IPS-15b (cell line): ENCODE data around the gene ZNF287.
"Not testable (repeated sequence)": the region's sequence is repeated elsewhere in the genome, so short reads cannot be mapped to it uniquely, and the experiment has no call there.

Experiments used
- H3K27me3 ChIP-seq: one replicate; pipeline ENCODE4 v1.6.1; 2013; ENCODE audit warnings: low read length; ENCODE audit not compliant: control insufficient read depth, insufficient read depth
- H3K36me3 ChIP-seq: one replicate; pipeline ENCODE4 v1.6.1; 2013; ENCODE audit warnings: low read length; ENCODE audit not compliant: control insufficient read depth, insufficient read depth
- H3K4me1 ChIP-seq: one replicate; pipeline ENCODE4 v1.6.1; 2013; ENCODE audit warnings: mild to moderate bottlenecking, low read length; ENCODE audit not compliant: control insufficient read depth, insufficient read depth
- H3K4me3 ChIP-seq: one replicate; pipeline ENCODE4 v1.5.1; 2013; ENCODE audit warnings: low read depth, low read length
- H3K9ac ChIP-seq: one replicate; pipeline ENCODE4 v1.6.1; 2013; ENCODE audit warnings: low read depth, mild to moderate bottlenecking, low read length
- H3K9me3 ChIP-seq: one replicate; pipeline ENCODE4 v1.6.1; 2013; ENCODE audit warnings: mild to moderate bottlenecking, low read length; ENCODE audit not compliant: control insufficient read depth, insufficient read depth

ZNF287 gene

DNA sequence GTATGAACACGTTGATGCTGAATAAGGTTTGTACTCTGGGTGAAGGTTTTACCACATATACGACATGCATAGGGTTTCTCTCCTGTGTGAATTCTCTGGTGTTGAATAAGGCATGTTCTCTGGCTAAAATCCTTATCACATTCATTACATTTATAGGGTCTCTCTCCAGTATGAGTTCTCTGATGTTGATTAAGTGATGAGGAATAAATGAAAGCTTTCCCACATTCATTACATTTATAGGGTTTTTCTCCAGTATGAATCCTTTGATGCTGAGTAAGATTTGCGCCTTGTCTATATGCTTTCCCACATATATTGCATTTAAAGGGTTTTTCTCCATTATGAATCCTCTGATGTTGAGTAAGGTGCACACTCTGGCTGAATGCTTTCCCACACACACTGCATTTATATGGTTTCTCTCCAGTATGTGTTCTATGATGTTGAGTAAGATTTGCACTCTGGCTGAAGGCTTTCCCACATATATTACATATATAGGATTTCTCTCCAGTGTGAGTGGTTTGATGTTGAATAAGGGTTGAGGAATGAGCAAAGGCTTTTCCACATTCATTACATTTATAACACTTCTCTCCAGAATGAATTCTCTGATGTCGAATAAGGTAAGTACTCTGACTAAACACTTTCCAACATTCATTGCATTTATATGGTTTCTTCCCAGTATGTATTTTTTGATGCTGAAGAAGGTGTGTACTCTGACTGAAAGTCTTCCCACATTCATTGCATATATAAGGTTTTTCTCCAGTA is 16.9 kb downstream of the ZNF287 start:
- H3K4me1 ChIP-seq = no peaks in the 10 kb centered on the region
- peaks cover 16% of the 10 kb centered on the region for H3K9me3 ChIP-seq
- H3K27me3 ChIP-seq = no peaks in the 10 kb centered on the region
- H3K4me3 ChIP-seq = no peak overlapping the region
- H3K9ac ChIP-seq = no peak overlapping the region
- H3K36me3 ChIP-seq = peaks cover 6% of the 10 kb centered on the region

DNA sequence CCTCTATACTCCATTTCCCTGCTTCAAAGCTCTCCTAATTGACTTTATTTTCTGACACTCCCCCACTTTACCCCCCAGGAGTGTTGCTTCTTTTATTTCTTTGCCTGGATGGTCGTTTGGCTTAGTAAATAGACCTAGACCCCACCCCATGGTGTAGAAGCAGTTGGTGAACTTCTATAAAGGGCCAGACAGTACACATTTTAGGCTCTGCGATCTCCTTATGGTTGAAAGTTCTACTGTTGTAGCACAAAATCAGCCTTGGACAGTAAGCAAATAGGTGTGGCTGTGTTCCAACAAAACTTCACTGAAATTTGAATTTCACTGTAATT is 31.9 kb downstream of the ZNF287 start:
- Histone ChIP-seq H3K36me3 (no peaks in the 10 kb centered on the region), H3K9me3 (no peaks in the 10 kb centered on the region), H3K27me3 (no peaks in the 10 kb centered on the region), H3K4me1 (no peaks in the 10 kb centered on the region), H3K4me3 (no peak overlapping the region), H3K9ac (no peak overlapping the region)

DNA sequence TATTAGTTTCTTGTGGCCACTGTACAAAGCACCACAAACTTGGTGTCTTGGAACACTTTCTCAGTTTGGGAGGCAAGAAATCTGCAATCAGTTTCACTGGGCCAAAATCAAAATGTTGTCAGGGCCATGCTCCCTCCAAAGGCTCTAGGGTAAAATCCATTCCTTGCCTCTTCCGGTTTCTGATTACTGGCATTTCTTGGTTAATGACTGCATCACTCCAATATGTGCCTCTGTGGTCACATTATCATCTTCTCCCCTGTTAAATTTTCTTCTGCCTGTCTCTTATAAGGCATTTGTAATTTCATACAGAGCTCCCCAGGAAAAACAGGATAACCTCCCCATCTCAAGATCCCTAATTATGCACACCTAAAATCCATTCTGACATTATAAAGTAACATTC is 34.8 kb downstream of the ZNF287 start:
- no peak overlapping the region for H3K9ac ChIP-seq
- no peaks in the 10 kb centered on the region for H3K27me3 ChIP-seq
- no peak overlapping the region for H3K4me3 ChIP-seq
- no peaks in the 10 kb centered on the region for H3K36me3 ChIP-seq
- H3K9me3 ChIP-seq = no peaks in the 10 kb centered on the region
- H3K4me1 ChIP-seq = no peaks in the 10 kb centered on the region

DNA sequence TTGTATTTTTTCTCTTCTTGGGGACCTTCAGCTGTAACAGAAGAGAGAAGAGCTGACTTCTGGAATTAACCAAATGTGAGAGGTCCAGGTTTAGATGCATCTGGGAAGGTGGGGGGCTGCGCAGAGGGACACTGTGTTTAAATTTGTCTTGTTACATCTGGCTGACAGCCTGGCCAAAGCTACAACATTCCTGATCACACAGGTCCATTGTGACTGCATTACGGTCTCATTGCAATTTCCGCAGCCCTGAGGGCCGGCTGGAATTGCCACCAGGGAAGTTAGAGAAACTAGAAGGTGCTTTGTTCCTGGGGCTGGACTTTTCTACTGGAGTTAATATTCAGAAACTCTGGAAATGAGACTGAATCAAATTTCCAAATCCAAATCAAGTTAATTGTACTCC is 39.1 kb downstream of the ZNF287 start:
- Histone ChIP-seq H3K36me3 (no peaks in the 10 kb centered on the region), H3K27me3 (no peaks in the 10 kb centered on the region), H3K4me3 (no peak overlapping the region), H3K9ac (no peak overlapping the region), H3K4me1 (no peaks in the 10 kb centered on the region), H3K9me3 (no peaks in the 10 kb centered on the region)

DNA sequence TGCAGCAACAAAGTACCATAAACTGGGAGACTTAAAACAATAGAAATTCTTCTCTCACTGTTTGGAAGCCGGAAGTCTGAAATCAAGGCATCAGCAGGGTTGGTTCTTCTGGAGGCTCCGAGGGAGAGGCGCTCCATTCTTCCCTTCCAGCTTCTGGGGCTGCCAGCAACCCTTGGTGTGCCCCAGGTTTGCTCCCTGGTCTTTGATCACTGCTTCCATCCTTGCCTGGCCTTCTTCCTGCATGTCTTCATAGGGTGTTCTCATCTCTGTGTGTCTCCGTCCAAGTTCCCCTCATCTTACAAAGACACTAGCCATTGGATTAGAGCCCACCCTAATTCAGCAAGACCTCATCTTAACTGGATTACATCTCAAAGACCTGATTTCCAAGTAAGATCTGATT is 41.7 kb downstream of the ZNF287 start:
- Histone ChIP-seq H3K9me3 (no peaks in the 10 kb centered on the region), H3K36me3 (no peaks in the 10 kb centered on the region), H3K4me3 (no peak overlapping the region), H3K4me1 (no peaks in the 10 kb centered on the region), H3K9ac (no peak overlapping the region), H3K27me3 (no peaks in the 10 kb centered on the region)

DNA sequence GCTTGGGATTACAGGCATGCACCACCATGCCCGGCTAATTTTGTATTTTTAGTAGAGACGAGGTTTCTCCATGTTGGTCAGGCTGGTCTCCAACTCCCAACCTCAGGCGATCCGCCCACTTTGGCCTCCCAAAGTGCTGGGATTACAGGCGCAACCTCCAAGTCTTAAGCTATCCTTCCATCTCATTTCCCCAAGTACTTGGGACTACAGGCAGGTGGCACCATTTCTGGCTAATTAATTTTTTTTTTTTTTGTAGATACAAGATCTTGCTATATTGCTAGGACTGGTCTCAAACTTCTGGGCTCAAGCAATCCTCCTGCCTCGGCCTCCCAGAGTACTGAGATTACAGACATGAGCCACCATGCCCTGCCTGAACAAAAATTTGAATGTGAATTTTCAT is 43.4 kb downstream of the ZNF287 start:
- not testable (repeated sequence) for H3K9ac ChIP-seq, H3K4me1 ChIP-seq, H3K9me3 ChIP-seq, H3K4me3 ChIP-seq, H3K36me3 ChIP-seq, H3K27me3 ChIP-seq

DNA sequence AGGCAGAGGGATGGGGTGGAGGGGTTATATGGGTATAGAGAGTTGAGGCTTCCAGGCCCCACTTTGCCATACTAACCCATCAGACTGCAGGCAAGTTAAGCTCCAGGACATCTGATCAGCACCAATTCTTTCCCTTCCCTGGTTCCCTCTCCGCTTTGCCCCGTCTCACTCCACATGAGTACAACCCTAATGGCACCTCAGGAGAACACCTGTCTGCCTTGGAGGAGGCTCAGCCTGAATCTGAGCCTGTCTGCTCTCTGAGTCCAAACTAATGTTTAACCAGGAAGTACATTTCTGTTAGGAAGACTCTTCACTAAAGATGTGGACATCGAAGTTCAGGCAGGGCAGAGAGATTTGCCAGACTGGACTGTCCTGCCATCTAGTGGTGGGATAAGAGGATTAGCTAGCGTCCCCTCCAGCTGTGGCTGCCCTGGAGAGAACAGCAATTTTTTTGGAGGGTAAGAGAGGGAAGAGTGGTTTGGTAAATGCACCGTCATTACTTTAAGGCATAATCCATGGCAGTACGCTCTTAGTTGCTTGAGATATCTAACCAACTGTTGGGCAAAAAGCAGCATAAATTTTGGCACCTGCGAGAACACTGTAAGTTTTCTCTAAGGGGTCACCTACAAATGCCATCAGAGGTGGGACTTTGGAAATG is 47.8 kb downstream of the ZNF287 start:
- no peaks in the 10 kb centered on the region for H3K36me3 ChIP-seq

DNA sequence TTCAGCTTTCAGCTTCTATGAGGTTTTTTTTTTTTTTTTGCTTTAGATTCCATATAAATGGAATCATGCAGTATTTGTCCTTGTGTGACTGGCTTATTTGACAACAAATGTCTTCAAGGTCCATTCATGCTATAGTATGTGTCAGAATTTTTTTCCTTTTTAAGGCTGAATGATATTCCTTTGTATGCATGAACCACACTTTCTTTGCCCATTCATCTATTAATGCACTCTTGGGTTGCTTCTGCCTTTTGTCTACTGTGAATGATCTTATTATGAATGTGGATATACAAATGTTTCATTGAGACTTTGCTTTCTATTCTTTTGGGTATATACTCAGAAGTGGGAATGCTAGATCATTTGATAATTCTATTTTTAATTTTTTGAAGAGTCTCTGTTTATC is 50.0 kb downstream of the ZNF287 start:
- Histone ChIP-seq H3K27me3 (peaks cover 4% of the 10 kb centered on the region), H3K36me3 (no peaks in the 10 kb centered on the region), H3K9ac (no peak overlapping the region), H3K4me1 (peaks cover 7% of the 10 kb centered on the region), H3K4me3 (no peak overlapping the region), H3K9me3 (no peaks in the 10 kb centered on the region)

More for the DNA sequence above, 47.8 kb downstream of the ZNF287 start:
- Histone ChIP-seq H3K9ac (no peak overlapping the region), H3K4me1 (peaks cover 7% of the 10 kb centered on the region), H3K27me3 (peaks cover 4% of the 10 kb centered on the region), H3K9me3 (no peaks in the 10 kb centered on the region), H3K4me3 (no peak overlapping the region)

DNA sequence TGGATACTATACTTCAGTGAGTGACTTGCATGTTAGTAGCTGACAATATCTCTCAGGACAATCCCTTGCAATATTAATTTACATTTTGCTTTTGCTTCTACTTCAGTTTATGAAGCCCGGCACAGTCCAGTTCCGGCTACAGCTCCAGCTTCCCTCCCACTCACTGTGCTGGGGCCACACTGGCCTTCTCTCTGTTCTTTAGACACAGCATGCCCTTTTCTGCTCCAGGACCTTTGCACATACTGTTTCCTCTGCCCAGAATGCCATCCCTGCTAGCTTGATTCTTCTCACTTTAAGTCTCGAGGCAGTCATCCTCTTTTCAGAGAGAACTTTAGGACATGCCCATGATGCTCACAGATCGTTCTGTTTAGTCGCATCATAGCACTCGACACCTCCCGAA is 51.5 kb downstream of the ZNF287 start:
- H3K36me3 ChIP-seq = no peaks in the 10 kb centered on the region
- no peak overlapping the region for H3K4me3 ChIP-seq
- no peak overlapping the region for H3K9ac ChIP-seq
- H3K4me1 ChIP-seq = peaks cover 7% of the 10 kb centered on the region
- peaks cover 4% of the 10 kb centered on the region for H3K27me3 ChIP-seq
- no peaks in the 10 kb centered on the region for H3K9me3 ChIP-seq

DNA sequence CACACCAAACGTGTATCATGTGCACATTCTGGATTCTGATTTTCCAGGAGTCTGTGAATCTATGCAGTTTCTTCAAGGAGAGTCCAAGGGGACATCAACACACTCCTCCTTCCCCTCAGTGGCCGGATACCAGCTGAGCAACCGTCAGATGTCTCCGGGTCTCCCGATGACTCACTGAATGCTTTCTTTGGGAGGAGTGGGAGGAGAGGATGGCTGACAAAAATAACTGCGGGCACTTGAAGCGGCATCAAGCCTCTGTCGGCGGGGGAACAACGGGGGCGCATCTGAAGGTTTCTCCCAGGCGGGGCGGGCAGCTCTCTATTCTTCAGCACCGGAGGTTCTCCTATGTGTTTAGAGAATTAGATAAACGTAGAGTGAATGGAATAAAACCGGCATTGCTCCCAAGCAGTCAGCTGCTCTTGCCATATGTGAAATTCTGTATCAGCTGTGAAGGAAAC is 52.4 kb downstream of the ZNF287 start:
- Histone ChIP-seq H3K9ac (no peak overlapping the region), H3K9me3 (no peaks in the 10 kb centered on the region), H3K27me3 (peaks cover 4% of the 10 kb centered on the region), H3K36me3 (no peaks in the 10 kb centered on the region), H3K4me1 (peaks cover 7% of the 10 kb centered on the region), H3K4me3 (no peak overlapping the region)

DNA sequence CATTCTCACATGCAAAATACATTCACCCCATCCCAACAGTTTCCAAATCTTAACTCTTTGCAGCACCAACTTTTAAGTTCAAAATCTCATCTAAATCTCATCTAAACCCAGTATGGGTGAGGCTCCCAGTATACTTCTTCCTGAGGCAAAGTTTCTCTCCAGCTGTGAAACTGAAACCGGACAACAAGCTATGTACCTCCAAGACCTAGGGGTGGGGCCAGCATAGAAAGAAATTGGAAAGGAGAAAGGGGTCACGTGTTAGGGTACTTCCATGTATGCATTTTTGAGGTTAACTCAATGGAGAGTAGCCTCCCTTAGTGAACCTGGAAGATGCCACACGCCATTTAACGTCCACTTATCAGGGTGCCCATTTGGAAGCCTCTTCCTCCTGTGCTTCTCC is 53.1 kb downstream of the ZNF287 start:
- H3K9ac ChIP-seq = no peak overlapping the region
- H3K9me3 ChIP-seq = no peaks in the 10 kb centered on the region
- peaks cover 4% of the 10 kb centered on the region for H3K4me1 ChIP-seq
- H3K36me3 ChIP-seq = no peaks in the 10 kb centered on the region
- H3K27me3 ChIP-seq = peaks cover 4% of the 10 kb centered on the region
- no peak overlapping the region for H3K4me3 ChIP-seq

DNA sequence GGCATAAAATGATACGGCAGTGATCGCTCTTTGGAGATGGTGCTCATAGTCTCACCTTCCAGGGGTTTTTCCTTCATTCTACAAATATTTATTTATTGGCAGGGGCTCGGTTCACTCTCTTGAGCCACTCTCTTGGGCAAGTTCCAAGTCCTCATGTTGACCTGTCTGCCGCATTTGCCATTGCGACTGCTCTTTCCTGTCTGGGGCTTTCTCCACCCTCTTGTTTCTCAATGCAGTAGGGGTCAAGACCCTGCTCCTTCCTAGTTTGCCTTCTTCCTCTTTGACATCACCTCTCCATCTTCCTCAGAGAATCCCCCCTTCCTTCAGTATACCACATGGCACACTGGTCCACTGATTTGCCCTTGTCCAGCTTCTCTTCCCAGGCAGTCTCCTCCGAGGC is 55.1 kb downstream of the ZNF287 start:
- Histone ChIP-seq H3K4me1 (peaks cover 4% of the 10 kb centered on the region), H3K36me3 (no peaks in the 10 kb centered on the region), H3K27me3 (peaks cover 4% of the 10 kb centered on the region), H3K9me3 (no peaks in the 10 kb centered on the region), H3K9ac (no peak overlapping the region), H3K4me3 (no peak overlapping the region)
